Activated CD8-positive, alpha-beta T cell treated with anti-CD3 and anti-CD28 coated beads for 36 hours (primary cell): ENCODE data around the gene NCS1. TPM values are rescaled to one million over a fixed set of nuclear protein-coding genes. Genes with fewer than 3 reads are reported as not detected.

Experiments
- ATAC-seq: fragments of 200-7000 bp; cut with Tn5 transposase; one replicate; pipeline ENCODE4 v1.10.0; 2021; ENCODE audit warnings: mild to moderate bottlenecking, moderate library complexity
- CTCF ChIA-PET: fragments of 350-600 bp; sonication (Branson Sonifier 250); formaldehyde crosslinking; loops from one replicate; lab custom pipeline; 2021; ENCODE audit warnings: antibody characterized with exemption; lab: Charles Lee
- POLR2A ChIA-PET: fragments of 350-600 bp; sonication (Branson Sonifier 250); formaldehyde crosslinking; loops from one replicate; lab custom pipeline; 2021; ENCODE audit warnings: antibody characterized with exemption; lab: Charles Lee
- DNase-seq: peaks from one replicate; pipeline ENCODE4 v3.0.0-alpha.2; 2020
- H3K27ac Mint-ChIP-seq: one replicate; pipeline ENCODE4 v1.8.0; 2021; ENCODE audit warnings: mild to moderate bottlenecking, mixed read lengths
- H3K27me3 Mint-ChIP-seq: one replicate; pipeline ENCODE4 v1.8.0; 2021; ENCODE audit warnings: mixed read lengths
- H3K36me3 Mint-ChIP-seq: one replicate; pipeline ENCODE4 v1.8.0; 2021; ENCODE audit warnings: low read depth, mixed read lengths
- H3K4me1 Mint-ChIP-seq: one replicate; pipeline ENCODE4 v1.8.0; 2021; ENCODE audit warnings: low read depth, mixed read lengths
- H3K4me3 Mint-ChIP-seq: one replicate; pipeline ENCODE4 v1.8.0; 2021; ENCODE audit warnings: mild to moderate bottlenecking, moderate library complexity, mixed read lengths
- H3K9me3 Mint-ChIP-seq: one replicate; pipeline ENCODE4 v1.8.0; 2021; ENCODE audit warnings: mixed read lengths
- intact Hi-C: fragments of 100-400 bp; cut with micrococcal nuclease; formaldehyde crosslinking; loops from one replicate; pipeline ENCODE4 v1.10.0; 2022
- total RNA-seq, 2 experiments: library from RNA; stranded (reverse); gene quantifications; one replicate each; pipeline ENCODE4 v1.2.3, GENCODE V29; 2021
- TF ChIP-seq, protein P1 (sequence below): fragments of 200-600 bp; IDR thresholded peaks from one replicate; pipeline ENCODE4 v1.8.0; 2022; ENCODE audit warnings: antibody characterized with exemption, mild to moderate bottlenecking

Gene NCS1
- total RNA-seq, 2 experiments from 2014 or later, result 21.2 to 21.3 TPM

DNA sequence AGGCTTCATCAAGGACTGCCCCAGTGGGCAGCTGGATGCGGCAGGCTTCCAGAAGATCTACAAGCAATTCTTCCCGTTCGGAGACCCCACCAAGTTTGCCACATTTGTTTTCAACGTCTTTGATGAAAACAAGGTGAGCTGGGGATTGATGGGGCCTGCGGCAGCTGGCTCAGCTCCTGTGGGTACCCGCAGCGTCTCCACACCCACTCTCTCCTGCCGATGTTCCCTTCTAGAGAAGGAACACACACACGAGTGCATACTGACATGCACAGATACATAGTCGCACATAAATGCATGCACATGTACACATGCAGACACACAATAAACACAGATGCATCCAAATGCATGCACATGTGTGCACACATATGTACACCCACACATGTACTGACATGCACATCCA, 45.6 kb downstream of the NCS1 start:
- intact Hi-C loops, result no loop called here
- POLR2A ChIA-PET, result no interaction called here

DNA sequence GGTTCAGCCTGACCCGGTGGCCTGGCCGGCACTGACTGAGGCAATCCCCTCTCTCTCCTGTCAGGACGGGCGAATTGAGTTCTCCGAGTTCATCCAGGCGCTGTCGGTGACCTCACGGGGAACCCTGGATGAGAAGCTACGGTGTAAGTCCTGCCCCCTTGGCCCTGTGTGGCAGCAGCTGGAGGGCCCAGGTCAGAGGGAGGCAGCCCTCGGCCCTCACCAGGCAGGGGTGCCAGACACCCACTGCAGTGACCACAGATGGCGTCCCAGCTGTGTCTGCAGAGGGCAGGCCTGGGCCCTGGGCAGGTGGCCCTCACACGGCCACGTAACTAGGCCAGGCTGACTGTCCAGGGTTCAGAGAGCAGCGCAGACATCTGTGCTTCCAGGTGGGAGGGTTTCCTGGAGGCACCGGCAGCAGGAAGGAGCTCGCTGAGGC, 47.5 kb downstream of the NCS1 start:
- CTCF ChIA-PET, result no interaction called here
- intact Hi-C loops, result no loop called here
- TF ChIP-seq, protein P1, sequence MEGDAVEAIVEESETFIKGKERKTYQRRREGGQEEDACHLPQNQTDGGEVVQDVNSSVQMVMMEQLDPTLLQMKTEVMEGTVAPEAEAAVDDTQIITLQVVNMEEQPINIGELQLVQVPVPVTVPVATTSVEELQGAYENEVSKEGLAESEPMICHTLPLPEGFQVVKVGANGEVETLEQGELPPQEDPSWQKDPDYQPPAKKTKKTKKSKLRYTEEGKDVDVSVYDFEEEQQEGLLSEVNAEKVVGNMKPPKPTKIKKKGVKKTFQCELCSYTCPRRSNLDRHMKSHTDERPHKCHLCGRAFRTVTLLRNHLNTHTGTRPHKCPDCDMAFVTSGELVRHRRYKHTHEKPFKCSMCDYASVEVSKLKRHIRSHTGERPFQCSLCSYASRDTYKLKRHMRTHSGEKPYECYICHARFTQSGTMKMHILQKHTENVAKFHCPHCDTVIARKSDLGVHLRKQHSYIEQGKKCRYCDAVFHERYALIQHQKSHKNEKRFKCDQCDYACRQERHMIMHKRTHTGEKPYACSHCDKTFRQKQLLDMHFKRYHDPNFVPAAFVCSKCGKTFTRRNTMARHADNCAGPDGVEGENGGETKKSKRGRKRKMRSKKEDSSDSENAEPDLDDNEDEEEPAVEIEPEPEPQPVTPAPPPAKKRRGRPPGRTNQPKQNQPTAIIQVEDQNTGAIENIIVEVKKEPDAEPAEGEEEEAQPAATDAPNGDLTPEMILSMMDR, result no peak
- no peak overlapping the region for H3K27ac Mint-ChIP-seq
- H3K4me3 Mint-ChIP-seq, result no peak overlapping the region
- no peak for DNase-seq
- no peak for ATAC-seq
- no peaks in the 10 kb centered on the region for H3K9me3 Mint-ChIP-seq
- POLR2A ChIA-PET, result no interaction called here
- H3K4me1 Mint-ChIP-seq, result peaks cover 4% of the 10 kb centered on the region
- H3K27me3 Mint-ChIP-seq, result no peaks in the 10 kb centered on the region
- peaks cover 3% of the 10 kb centered on the region for H3K36me3 Mint-ChIP-seq

More for the DNA sequence above, 45.6 kb downstream of the NCS1 start:
- ATAC-seq, result no peak
- H3K4me3 Mint-ChIP-seq, result no peak overlapping the region
- no peak for DNase-seq
- peaks cover 3% of the 10 kb centered on the region for H3K36me3 Mint-ChIP-seq
- no peaks in the 10 kb centered on the region for H3K27me3 Mint-ChIP-seq
- TF ChIP-seq, protein P1, result no peak
- H3K4me1 Mint-ChIP-seq, result peaks cover 4% of the 10 kb centered on the region
- H3K27ac Mint-ChIP-seq, result no peak overlapping the region
- CTCF ChIA-PET, result interaction anchor here (0.6 to 2.1 kb wide), 2 partner anchors 50 to 111 kb away, joined by 3 to 7 read pairs; no protein-coding TSS in a partner anchor
- no peaks in the 10 kb centered on the region for H3K9me3 Mint-ChIP-seq

DNA sequence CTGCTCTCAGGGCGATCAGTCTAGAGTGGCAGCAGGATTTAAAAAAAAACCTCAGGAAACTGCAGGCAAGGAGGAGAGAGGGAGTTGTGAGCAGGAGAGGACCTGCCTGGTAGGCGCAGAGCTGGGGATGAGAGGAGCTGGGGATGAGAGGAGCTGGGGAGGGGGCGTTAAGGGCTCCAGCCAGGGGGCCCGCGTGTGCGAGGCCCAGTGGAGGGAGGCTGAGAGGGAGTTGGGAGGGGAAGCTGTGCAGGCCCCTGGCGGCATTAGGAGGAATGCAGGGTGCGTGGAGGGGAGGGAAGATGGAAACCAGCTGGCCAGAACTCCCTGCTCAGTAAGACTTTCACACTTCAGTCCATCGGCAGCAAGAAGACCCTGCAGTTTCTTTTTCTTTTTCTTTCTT, 48.1 kb downstream of the NCS1 start:
- Mint-ChIP-seq H3K27me3 (no peaks in the 10 kb centered on the region), H3K9me3 (no peaks in the 10 kb centered on the region), H3K27ac (no peak overlapping the region), H3K4me1 (peaks cover 4% of the 10 kb centered on the region), H3K36me3 (peaks cover 3% of the 10 kb centered on the region), H3K4me3 (no peak overlapping the region)
- ChIA-PET POLR2A (no interaction called here), CTCF (no interaction called here)
- intact Hi-C loops, result no loop called here
- ATAC-seq (no peak), DNase-seq (no peak)
- TF ChIP-seq, protein P1, result no peak

DNA sequence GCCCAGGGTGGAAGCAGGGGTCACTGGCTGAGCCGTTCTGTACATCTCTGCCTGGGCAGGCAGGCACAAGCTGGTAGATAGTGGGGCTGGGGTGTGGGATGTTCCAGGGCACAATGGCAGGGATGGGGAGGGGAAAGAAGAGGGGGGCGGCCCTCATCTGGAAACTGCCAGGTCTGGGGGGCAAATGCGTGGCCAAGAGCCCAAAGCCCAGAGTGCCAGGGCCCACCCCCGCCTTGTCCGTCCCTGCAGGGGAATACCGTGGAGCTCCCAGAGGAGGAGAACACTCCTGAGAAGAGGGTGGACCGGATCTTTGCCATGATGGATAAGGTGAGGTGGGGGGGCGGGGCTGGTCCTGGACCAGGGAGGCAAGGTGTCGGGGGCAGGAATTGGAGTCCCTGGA, 50.6 kb downstream of the NCS1 start:
- ATAC-seq (no peak), DNase-seq (no peak)
- TF ChIP-seq, protein P1, result no peak
- Mint-ChIP-seq H3K36me3 (peaks cover 8% of the 10 kb centered on the region), H3K27me3 (no peaks in the 10 kb centered on the region), H3K4me1 (no peaks in the 10 kb centered on the region), H3K27ac (no peak overlapping the region), H3K9me3 (peaks cover 8% of the 10 kb centered on the region), H3K4me3 (no peak overlapping the region)
- intact Hi-C loops, result no loop called here
- ChIA-PET CTCF (no interaction called here), POLR2A (interaction anchor here (1.0 to 1.2 kb wide), 2 partner anchors 93 to 116 kb away, joined by 3 read pairs; no protein-coding TSS in a partner anchor)

DNA sequence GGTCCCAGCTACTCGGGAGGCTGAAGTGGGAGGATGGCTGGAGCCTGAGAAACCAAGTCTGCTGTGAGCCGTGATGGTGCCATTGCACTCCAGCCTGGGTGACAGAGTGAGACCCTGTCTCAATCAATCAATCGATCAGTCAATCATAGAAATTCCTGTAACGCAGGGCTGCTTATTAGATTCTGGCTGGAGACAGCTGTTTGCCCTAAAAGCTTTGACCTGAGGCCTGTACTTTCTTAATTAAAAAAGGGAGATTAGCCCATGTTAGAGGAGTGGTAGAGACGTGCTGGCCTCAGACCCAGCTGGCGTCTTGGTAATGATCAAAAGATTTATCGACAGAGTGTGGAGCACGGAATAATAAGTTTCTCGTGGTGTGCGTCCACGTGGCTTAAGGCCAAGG, 52.9 kb downstream of the NCS1 start:
- no peak for DNase-seq
- no peak overlapping the region for H3K4me3 Mint-ChIP-seq
- H3K36me3 Mint-ChIP-seq, result peaks cover 11% of the 10 kb centered on the region
- TF ChIP-seq, protein P1, result no peak
- intact Hi-C loops, result no loop called here
- ChIA-PET POLR2A (interaction anchor here (0.9 kb wide), 1 partner anchor 19 kb away, joined by 4 read pairs; no protein-coding TSS in a partner anchor), CTCF (interaction anchor here (1.1 to 1.2 kb wide), 2 partner anchors 11 to 118 kb away, joined by 3 read pairs; no protein-coding TSS in a partner anchor)
- ATAC-seq, result no peak
- no peak overlapping the region for H3K27ac Mint-ChIP-seq
- peaks cover 8% of the 10 kb centered on the region for H3K9me3 Mint-ChIP-seq
- H3K4me1 Mint-ChIP-seq, result no peaks in the 10 kb centered on the region
- no peaks in the 10 kb centered on the region for H3K27me3 Mint-ChIP-seq
